HL-60 (cell line): ENCODE results near the gene CELF2.

ENCODE experiments used
- POLR2AphosphoS5 ChIP-seq: IDR thresholded peaks from 2 replicates; pipeline ENCODE4 v1.6.1; 2012; ENCODE audit warnings: low read depth
- TF ChIP-seq, protein P1 (sequence below): IDR thresholded peaks from one replicate; pipeline ENCODE4 v1.5.1; 2011; ENCODE audit warnings: low read length, control low read depth, inconsistent platforms; ENCODE audit not compliant: insufficient read depth

DNA sequence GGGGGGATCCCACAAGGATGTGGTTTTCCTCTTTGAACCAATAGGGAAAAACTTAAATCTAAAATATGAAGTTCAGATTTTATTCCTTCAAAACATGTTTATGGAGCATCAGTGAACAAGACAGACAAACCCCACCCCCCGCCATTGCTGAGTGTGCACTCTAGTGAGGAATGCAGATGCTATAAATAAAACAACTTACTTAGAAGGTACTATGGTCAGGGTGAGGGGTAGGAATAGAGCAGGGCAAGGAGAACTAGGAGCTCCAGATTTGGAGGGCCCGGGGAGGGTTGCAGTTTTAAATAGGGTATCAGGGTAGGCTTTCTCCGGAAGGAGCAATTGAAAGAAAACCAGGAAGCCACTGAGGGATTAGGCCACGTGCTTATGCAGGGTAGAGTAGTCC is 47.9 kb downstream of the CELF2 start:
- TF ChIP-seq POLR2AphosphoS5 = no peak
- TF ChIP-seq, protein P1, sequence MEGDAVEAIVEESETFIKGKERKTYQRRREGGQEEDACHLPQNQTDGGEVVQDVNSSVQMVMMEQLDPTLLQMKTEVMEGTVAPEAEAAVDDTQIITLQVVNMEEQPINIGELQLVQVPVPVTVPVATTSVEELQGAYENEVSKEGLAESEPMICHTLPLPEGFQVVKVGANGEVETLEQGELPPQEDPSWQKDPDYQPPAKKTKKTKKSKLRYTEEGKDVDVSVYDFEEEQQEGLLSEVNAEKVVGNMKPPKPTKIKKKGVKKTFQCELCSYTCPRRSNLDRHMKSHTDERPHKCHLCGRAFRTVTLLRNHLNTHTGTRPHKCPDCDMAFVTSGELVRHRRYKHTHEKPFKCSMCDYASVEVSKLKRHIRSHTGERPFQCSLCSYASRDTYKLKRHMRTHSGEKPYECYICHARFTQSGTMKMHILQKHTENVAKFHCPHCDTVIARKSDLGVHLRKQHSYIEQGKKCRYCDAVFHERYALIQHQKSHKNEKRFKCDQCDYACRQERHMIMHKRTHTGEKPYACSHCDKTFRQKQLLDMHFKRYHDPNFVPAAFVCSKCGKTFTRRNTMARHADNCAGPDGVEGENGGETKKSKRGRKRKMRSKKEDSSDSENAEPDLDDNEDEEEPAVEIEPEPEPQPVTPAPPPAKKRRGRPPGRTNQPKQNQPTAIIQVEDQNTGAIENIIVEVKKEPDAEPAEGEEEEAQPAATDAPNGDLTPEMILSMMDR = no peak
